ENCODE data around the gene PPP2R5B. TPM values are rescaled to one million over a fixed set of nuclear protein-coding genes. Genes with fewer than 3 reads are reported as not detected.

PPP2R5B gene
- polyA plus RNA-seq (2013): 7.8 TPM

DNA sequence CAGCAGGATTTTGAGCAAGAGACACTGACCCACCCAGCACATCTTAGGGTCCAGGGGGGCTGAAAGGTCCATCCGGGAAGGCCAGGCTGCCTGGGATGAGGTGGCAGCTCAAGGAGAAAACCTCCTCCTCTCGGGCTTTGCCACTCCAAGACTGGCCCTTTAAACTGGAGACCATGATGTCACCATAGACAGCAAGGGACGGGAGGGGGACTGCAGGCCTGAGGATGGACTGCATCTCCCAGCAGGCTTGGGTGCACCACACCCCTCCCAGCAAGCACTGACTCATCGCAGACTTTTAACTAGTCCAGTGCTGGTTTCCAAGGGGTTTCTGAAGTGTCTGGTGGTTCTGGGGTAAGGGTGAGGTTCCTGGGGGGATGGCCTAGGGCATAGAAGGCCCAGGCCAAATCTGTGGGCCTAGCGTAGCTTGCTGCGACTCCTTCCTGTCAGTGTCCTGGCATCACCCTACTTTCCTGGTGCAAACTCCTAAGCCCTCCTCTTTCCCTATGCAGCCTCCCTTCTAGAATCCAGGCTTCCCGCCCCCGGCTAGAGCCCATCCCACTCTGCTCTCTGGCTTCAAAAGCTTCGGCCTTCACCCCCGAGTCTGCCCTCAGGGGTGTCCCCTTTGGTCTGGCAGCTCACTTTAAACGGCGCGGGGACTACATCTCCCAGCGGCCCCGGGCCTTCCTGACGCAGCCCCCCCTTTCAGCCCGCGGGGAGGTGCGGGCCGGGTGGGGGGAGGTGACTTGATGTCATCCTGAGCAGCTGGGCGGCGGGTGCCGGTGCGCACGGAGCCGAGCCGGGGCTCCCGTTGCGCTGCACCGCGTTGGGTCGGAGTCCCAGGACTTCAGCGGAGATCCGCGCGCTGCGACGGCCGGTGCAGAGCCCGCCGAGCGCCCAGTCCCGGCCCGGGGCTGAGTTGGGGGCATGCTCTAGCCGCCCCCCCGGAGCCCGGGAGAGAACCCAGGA is at the start of gene PPP2R5B:
Gene PPP2R5B (plus strand): TSS at position 746 of the 966 bp plus-strand sequence. CDS start 1,046 bp downstream, outside the sequence.
- peak; percentile 88 to 97 (median 96) for DNase-seq
- Histone ChIP-seq H3K4me1 (ENCODE audit: control extremely low read depth in 1 of 4, control insufficient read depth in 4 of 4, insufficient read depth in 4 of 4, low read length in 3 of 4) (peaks cover 0 to 27% (median 18%) of the 10 kb centered on the region in 4 experiments), H3K9me3 (ENCODE audit: control extremely low read depth in 1 of 5, control insufficient read depth in 4 of 5, insufficient read depth in 2 of 5, low read depth in 1 of 5, low read length in 4 of 5) (no peaks in the 10 kb centered on the region), H3K36me3 (ENCODE audit: control insufficient read depth in 4 of 4, insufficient read depth in 4 of 4, low read length in 3 of 4) (peaks cover 0 to 2% (median under 1%) of the 10 kb centered on the region in 4 experiments), H3K27ac (ENCODE audit: insufficient read depth in 1 of 2, low read depth in 1 of 2, low read length in 2 of 2, poor library complexity in 1 of 2, severe bottlenecking in 2 of 2) (peak within 1 kb of the TSS; percentile 28 to 88), H3K27me3 (replicated peaks in 2 of 5; ENCODE audit: control insufficient read depth in 4 of 5, insufficient read depth in 5 of 5, low read length in 4 of 5) (no peaks in the 10 kb centered on the region), H3K4me3 (ENCODE audit: control insufficient read depth in 1 of 7, extremely low read depth in 1 of 7, insufficient read depth in 4 of 7, low read depth in 2 of 7, low read length in 6 of 7) (peak within 1 kb of the TSS; percentile 52 to 92 (median 78))
- WGBS (ENCODE audit: insufficient coverage): 2% methylated on average over 32 of the region's 47 CpGs
- ChIA-PET CTCF (interaction anchor here (1.0 kb wide), 1 partner anchor 73 kb away, joined by 3 read pairs; the partner anchor contains the start of gene BATF2), POLR2A (interaction anchor here (0.6 to 0.9 kb wide), 2 partner anchors 74 to 93 kb away, joined by 3 to 4 read pairs; no protein-coding TSS in a partner anchor)

DNA sequence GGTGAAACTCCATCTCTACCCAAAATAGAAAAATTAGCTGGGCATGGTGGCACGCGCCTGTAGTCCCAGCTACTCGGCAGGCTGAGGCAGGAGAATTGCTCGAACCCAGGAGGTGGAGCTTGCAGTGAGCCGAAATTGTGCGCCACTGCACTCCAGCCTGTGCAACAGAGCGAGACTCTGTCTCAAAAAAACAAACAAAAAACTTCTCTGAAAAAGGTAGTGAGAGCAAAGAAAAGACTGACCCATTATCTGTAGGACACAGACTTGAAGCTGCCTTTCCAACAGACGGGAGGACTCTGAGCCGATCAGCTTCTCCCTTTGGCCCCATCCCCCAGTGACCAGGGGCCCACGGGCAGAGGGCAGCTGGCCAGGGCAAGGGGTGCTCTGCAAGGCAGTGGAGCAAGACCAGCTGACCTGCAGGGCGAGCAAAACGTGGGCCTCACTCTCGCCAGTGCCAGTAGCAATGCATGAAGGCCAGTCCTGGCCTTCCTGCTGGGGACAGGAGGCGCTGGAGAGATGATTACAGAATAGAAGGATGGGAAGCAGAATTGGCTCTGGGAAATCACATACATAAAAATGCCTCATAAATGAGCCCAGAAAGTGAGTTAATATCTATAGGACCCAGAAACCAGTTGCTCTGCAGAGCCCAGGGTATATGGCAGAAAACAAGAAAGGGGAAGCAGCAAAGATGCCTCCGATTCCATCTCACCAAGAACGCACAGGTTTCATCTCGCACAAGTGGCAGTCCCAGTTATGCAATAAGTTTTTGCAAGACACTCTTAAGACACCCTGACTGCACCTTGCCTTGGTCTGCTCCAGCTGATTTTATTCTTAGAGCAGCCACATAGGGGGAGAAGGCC is 48.9 kb upstream of the PPP2R5B start:
- H3K4me1 ChIP-seq (ENCODE audit: control extremely low read depth in 1 of 4, control insufficient read depth in 4 of 4, insufficient read depth in 4 of 4, low read length in 3 of 4): peaks cover 15 to 65% (median 60%) of the 10 kb centered on the region in 4 experiments
- ChIA-PET POLR2A (interaction anchor here (1.6 kb wide), 1 partner anchor 11 kb away, joined by 4 read pairs; no protein-coding TSS in a partner anchor), CTCF (interaction anchor here (0.8 to 36.3 kb wide), 5 partner anchors 8 to 22 kb away, joined by 3 to 1071 read pairs (median 6); partner anchors contain the start of gene CDC42BPG)
- H3K9me3 ChIP-seq (ENCODE audit: control extremely low read depth in 1 of 5, control insufficient read depth in 4 of 5, insufficient read depth in 2 of 5, low read depth in 1 of 5, low read length in 4 of 5): no peaks in the 10 kb centered on the region
- no peak for DNase-seq
- peaks cover 0 to 40% (median 18%) of the 10 kb centered on the region in 4 experiments for H3K36me3 ChIP-seq (ENCODE audit: control insufficient read depth in 4 of 4, insufficient read depth in 4 of 4, low read length in 3 of 4)
- H3K27ac ChIP-seq (ENCODE audit: insufficient read depth in 1 of 2, low read depth in 1 of 2, low read length in 2 of 2, poor library complexity in 1 of 2, severe bottlenecking in 2 of 2): no peak overlapping the region
- H3K4me3 ChIP-seq (ENCODE audit: control insufficient read depth in 1 of 7, extremely low read depth in 1 of 7, insufficient read depth in 4 of 7, low read depth in 2 of 7, low read length in 6 of 7): peak overlapping the region in 4 of 7 experiments; percentile 5 to 93 (median 62)
- 94% methylated on average over 15 of the region's 17 CpGs for WGBS (ENCODE audit: insufficient coverage)
- no peaks in the 10 kb centered on the region for H3K27me3 ChIP-seq (replicated peaks in 2 of 5; ENCODE audit: control insufficient read depth in 4 of 5, insufficient read depth in 5 of 5, low read length in 4 of 5)

DNA sequence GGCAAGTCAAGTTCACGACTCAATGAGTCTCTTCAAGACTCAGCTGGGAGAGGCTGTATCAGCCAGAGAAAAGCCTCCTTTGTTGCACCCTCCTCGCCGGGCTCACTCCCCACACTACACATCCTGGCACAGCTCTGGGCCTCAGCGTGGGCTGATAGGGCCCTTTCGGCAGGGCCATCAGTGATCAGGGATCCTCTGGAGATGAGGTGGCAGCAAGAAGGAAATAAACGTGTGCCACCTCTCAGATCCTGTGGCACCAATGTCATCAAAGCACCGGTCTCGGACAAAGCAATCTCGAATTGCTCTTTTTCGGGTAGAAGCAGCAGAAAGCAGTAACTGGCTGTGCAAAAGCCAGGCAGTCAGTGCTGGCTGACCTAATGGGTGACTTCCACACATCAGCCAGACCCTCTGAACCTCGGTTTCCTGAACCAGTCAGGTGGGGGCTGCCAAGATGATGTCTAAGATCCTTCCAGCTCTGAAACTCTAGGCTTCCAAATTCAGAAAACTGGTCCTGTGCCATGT is 48.2 kb upstream of the PPP2R5B start:
- ChIA-PET POLR2A (interaction anchor here (1.1 to 1.6 kb wide), 2 partner anchors 12 to 296 kb away, joined by 3 to 4 read pairs; no protein-coding TSS in a partner anchor), CTCF (interaction anchor here (1.0 to 36.3 kb wide), 5 partner anchors 12 to 22 kb away, joined by 3 to 1071 read pairs (median 6); partner anchors contain the start of gene CDC42BPG)
- Histone ChIP-seq H3K36me3 (ENCODE audit: control insufficient read depth in 4 of 4, insufficient read depth in 4 of 4, low read length in 3 of 4) (peaks cover 0 to 35% (median 18%) of the 10 kb centered on the region in 4 experiments), H3K4me3 (ENCODE audit: control insufficient read depth in 1 of 7, extremely low read depth in 1 of 7, insufficient read depth in 4 of 7, low read depth in 2 of 7, low read length in 6 of 7) (peak overlapping the region in 5 of 7 experiments; percentile 4 to 93 (median 90)), H3K4me1 (ENCODE audit: control extremely low read depth in 1 of 4, control insufficient read depth in 4 of 4, insufficient read depth in 4 of 4, low read length in 3 of 4) (peaks cover 18 to 61% (median 58%) of the 10 kb centered on the region in 4 experiments), H3K27ac (ENCODE audit: insufficient read depth in 1 of 2, low read depth in 1 of 2, low read length in 2 of 2, poor library complexity in 1 of 2, severe bottlenecking in 2 of 2) (no peak overlapping the region), H3K9me3 (ENCODE audit: control extremely low read depth in 1 of 5, control insufficient read depth in 4 of 5, insufficient read depth in 2 of 5, low read depth in 1 of 5, low read length in 4 of 5) (no peaks in the 10 kb centered on the region), H3K27me3 (replicated peaks in 2 of 5; ENCODE audit: control insufficient read depth in 4 of 5, insufficient read depth in 5 of 5, low read length in 4 of 5) (no peaks in the 10 kb centered on the region)
- no peak for DNase-seq
- WGBS (ENCODE audit: insufficient coverage): 86% methylated on average over 9 of the region's 11 CpGs

GRCh38 chr11:64876835-64877341 is 47.6 kb upstream of the PPP2R5B start:
- DNase-seq: no peak
- H3K9me3 ChIP-seq (ENCODE audit: control extremely low read depth in 1 of 5, control insufficient read depth in 4 of 5, insufficient read depth in 2 of 5, low read depth in 1 of 5, low read length in 4 of 5): no peaks in the 10 kb centered on the region
- H3K36me3 ChIP-seq (ENCODE audit: control insufficient read depth in 4 of 4, insufficient read depth in 4 of 4, low read length in 3 of 4): peaks cover 0 to 29% (median 16%) of the 10 kb centered on the region in 4 experiments
- no peaks in the 10 kb centered on the region for H3K27me3 ChIP-seq (replicated peaks in 2 of 5; ENCODE audit: control insufficient read depth in 4 of 5, insufficient read depth in 5 of 5, low read length in 4 of 5)
- peak overlapping the region in 1 of 2 experiments; percentile 68 for H3K27ac ChIP-seq (ENCODE audit: insufficient read depth in 1 of 2, low read depth in 1 of 2, low read length in 2 of 2, poor library complexity in 1 of 2, severe bottlenecking in 2 of 2)
- H3K4me3 ChIP-seq (ENCODE audit: control insufficient read depth in 1 of 7, extremely low read depth in 1 of 7, insufficient read depth in 4 of 7, low read depth in 2 of 7, low read length in 6 of 7): peak overlapping the region in 6 of 7 experiments; percentile 81 to 95 (median 90)
- 80% methylated on average over 14 of the region's 14 CpGs for WGBS (ENCODE audit: insufficient coverage)
- peaks cover 18 to 55% (median 52%) of the 10 kb centered on the region in 4 experiments for H3K4me1 ChIP-seq (ENCODE audit: control extremely low read depth in 1 of 4, control insufficient read depth in 4 of 4, insufficient read depth in 4 of 4, low read length in 3 of 4)
- POLR2A ChIA-PET: interaction anchor here (0.7 to 2.4 kb wide), 5 partner anchors 13 to 295 kb away, joined by 3 to 16 read pairs (median 4); no protein-coding TSS in a partner anchor
- CTCF ChIA-PET: interaction anchor here (1.0 to 36.3 kb wide), 5 partner anchors 11 to 23 kb away, joined by 3 to 1071 read pairs (median 6); partner anchors contain the start of gene CDC42BPG

GRCh38 chr11:64877390-64878222 is 46.9 kb upstream of the PPP2R5B start:
- no peak for DNase-seq
- POLR2A ChIA-PET: interaction anchor here (0.5 to 2.4 kb wide), 15 partner anchors 8 to 621 kb away, joined by 3 to 16 read pairs (median 5); partner anchors contain the start of genes MALAT1 and ZNHIT2
- CTCF ChIA-PET: interaction anchor here (1.0 to 36.3 kb wide), 6 partner anchors 11 to 23 kb away, joined by 3 to 1071 read pairs (median 6); partner anchors contain the start of gene CDC42BPG
- Histone ChIP-seq H3K36me3 (ENCODE audit: control insufficient read depth in 4 of 4, insufficient read depth in 4 of 4, low read length in 3 of 4) (peaks cover 0 to 26% (median 15%) of the 10 kb centered on the region in 4 experiments), H3K4me3 (ENCODE audit: control insufficient read depth in 1 of 7, extremely low read depth in 1 of 7, insufficient read depth in 4 of 7, low read depth in 2 of 7, low read length in 6 of 7) (peak overlapping the region; percentile 72 to 95 (median 90)), H3K4me1 (ENCODE audit: control extremely low read depth in 1 of 4, control insufficient read depth in 4 of 4, insufficient read depth in 4 of 4, low read length in 3 of 4) (peaks cover 18 to 54% (median 51%) of the 10 kb centered on the region in 4 experiments), H3K27ac (ENCODE audit: insufficient read depth in 1 of 2, low read depth in 1 of 2, low read length in 2 of 2, poor library complexity in 1 of 2, severe bottlenecking in 2 of 2) (peak overlapping the region in 1 of 2 experiments; percentile 68), H3K27me3 (replicated peaks in 2 of 5; ENCODE audit: control insufficient read depth in 4 of 5, insufficient read depth in 5 of 5, low read length in 4 of 5) (no peaks in the 10 kb centered on the region), H3K9me3 (ENCODE audit: control extremely low read depth in 1 of 5, control insufficient read depth in 4 of 5, insufficient read depth in 2 of 5, low read depth in 1 of 5, low read length in 4 of 5) (no peaks in the 10 kb centered on the region)
- 0% methylated on average over 36 of the region's 41 CpGs for WGBS (ENCODE audit: insufficient coverage)
